ENCODE measurements around the gene STEAP2. TPM values are rescaled to one million over a fixed set of nuclear protein-coding genes. Genes with fewer than 3 reads are reported as not detected.
"Not testable (repeated sequence)": the region's sequence is repeated elsewhere in the genome, so short reads cannot be mapped to it uniquely, and the experiment has no call there.

Gene STEAP2
- 0.13 and 0.64 TPM in 2 replicates for total RNA-seq

GRCh38 chr7:90211391-90212148, at the start of gene STEAP2:
TSS of gene STEAP2 (plus strand) at chr7:90211740. CDS start at chr7:90225083, 13,343 bp downstream.
- peak; percentile 48 to 93 for DNase-seq (ENCODE audit: low read depth in 2 of 2)

DNA sequence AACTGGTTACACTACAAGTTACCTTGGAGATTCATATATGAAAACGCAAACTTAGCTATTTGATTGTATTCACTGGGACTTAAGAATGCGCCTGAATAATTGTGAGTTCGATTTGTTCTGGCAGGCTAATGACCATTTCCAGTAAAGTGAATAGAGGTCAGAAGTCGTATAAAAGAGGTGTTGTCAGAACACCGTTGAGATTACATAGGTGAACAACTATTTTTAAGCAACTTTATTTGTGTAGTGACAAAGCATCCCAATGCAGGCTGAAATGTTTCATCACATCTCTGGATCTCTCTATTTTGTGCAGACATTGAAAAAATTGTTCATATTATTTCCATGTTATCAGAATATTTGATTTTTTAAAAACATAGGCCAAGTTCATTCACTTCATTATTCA, 48.0 kb upstream of the STEAP2 start:
- DNase-seq (ENCODE audit: low read depth in 2 of 2), result no peak

DNA sequence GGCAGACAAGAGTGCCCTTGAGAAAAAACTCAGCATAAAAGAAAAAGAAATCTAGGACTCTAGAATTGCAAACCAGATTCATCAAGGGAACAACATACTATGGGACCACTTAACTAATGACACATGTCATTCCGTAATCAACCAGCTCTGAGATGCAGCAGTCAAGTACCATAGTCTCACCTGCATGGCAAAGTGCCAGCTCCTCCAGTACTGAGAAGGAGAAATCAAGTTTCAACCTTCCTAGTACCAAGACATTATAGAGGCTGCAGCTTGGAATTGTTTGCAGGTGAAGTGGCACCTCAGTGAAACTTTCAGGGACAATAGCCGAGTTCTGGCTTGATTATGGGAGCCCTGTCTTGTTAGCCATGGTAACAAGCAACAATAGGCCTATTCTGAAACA, 45.8 kb upstream of the STEAP2 start:
- DNase-seq (ENCODE audit: low read depth in 2 of 2), result no peak

DNA sequence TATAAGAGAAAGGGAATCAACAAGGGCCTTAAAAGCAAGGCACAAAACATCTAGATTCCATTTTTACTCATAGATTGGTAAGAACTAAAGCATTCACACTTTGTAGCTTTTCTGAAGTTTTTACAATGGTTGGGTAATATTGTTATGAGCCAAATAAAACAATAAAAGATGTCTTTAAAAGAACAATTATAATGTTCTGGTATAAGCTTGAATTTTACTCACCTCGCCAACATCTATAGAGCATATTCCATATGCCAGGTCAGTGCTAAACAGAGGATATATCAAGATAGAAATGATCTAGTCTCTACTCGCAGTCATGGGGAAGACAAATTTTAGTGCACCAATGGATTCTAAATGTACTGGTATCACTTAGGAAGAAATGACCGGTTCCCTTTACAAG, 45.4 kb upstream of the STEAP2 start:
- no peak for DNase-seq (ENCODE audit: low read depth in 2 of 2)

DNA sequence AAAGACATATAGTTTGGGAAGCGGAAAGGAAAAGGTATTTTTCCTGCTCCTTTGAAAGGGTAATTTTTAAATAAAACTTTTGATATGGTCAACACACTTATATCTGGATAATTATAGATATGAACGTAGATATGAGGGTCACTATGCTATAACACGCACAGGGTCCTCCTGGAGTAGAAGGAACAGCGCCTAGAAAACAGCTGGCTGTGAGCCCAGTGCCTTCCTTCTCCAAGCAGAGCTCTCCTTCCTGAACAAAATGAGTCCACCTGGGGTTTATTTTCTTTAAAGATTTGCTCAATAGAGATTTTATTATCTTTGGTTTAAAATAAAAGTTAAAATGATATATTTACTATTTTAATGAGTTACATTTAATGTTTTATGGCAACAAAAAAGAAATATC, 44.2 kb upstream of the STEAP2 start:
- peak in 1 of 2 donors; percentile 64 for DNase-seq (ENCODE audit: low read depth in 2 of 2)

GRCh38 chr7:90169891-90170290, 41.6 kb upstream of the STEAP2 start:
- DNase-seq (ENCODE audit: low read depth in 2 of 2), result no peak

DNA sequence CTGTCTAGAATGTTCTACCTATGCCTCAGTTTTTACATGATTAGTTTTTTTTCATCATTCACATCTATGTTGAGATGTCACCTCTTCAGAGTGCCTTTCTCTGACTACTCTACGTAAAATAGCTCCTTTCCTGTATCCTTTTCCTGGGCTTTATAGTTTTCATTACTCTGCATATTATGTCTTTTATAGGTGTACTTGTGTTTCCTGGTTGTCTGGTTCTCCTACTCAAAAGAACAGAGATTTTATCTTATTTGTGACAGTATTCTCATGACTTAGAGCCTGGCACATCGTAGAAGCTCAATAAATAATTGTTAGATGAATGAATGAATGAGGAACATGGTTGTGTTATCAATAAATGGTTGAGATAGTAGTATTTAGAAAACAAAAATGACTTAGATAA, 39.4 kb upstream of the STEAP2 start:
- no peak for DNase-seq (ENCODE audit: low read depth in 2 of 2)

GRCh38 chr7:90172624-90173023, 38.9 kb upstream of the STEAP2 start:
- no peak for DNase-seq (ENCODE audit: low read depth in 2 of 2)

DNA sequence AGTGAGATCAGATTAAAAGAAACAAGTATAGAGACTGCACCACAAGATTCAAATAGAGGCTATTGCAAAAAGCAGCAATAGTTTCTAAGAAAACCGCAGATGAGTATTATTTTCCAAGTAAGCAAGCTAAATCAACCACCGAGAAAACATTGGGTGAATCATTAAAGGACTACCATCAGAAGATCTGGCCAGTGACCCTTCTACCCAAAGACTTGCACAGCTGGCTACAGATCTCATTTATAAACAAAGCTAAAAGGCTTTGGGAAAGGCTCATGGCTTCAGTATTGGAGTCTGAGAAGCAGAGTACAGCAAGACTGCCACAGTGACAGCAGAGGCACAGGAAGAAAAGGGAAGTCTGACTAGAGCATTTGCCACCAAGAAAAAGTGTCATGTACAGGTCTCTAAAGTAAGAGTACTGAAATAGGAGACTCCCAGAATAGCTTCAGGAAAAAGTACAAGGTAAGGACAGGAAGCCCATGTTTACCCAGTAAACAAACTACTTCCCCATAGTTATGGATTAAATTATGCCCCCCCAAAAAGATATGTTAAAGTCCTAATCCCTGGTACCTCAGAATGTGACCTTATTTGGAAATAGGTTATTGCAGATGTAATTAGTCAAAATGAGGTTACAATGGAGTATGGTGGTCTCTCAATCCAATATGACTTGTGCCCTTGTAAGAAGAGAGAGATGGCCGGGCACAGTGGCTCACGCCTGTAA, 38.3 kb upstream of the STEAP2 start:
- peak in 1 of 2 donors; percentile 5 for DNase-seq (ENCODE audit: low read depth in 2 of 2)

- DNase-seq (ENCODE audit: low read depth in 2 of 2), result no peak
Measured at GRCh38 chr7:90175667-90176066, 35.9 kb upstream of the STEAP2 start.

DNA sequence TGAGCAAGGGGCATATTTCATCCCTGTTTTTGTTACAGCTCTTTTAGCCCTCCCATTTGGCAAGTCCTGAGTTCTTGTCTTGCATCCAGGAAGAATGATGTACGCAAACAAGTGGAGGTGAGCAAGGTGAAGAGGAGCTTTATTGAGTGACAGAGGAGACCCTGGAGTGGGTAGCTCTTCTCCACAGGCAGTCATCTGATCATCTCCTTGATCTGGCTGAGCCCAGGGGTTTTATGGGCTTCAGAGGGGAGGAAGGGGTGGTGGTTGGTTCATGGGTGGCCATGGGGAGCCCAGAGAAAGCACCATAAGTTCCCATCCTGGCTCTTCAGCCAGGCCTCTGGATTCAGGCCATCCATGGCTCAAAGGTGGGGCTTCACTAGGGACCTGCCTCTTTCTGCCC, 35.3 kb upstream of the STEAP2 start:
- DNase-seq (ENCODE audit: low read depth in 2 of 2), result no peak

DNA sequence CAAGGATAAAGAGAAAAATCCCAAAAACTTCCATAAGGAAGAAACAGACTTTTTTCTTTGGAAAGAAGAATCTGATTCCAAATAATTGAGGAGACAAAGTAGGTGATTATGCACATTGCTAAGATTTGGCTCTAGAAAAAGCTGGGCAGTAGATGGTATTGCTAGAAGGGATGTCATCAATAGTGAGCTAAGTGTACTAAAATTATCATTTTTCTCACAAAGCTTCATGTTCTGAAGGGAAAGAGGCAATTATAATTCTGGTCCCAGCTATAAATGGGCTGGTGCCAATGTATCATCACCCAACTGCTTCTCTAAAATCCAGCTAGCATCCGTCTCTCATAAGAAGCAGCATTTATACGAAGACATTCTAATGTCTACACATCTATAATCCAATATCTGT, 33.4 kb upstream of the STEAP2 start:
- DNase-seq (ENCODE audit: low read depth in 2 of 2), result no peak

GRCh38 chr7:90178679-90179278, 32.8 kb upstream of the STEAP2 start:
- peak; percentile 53 to 90 for DNase-seq (ENCODE audit: low read depth in 2 of 2)

DNA sequence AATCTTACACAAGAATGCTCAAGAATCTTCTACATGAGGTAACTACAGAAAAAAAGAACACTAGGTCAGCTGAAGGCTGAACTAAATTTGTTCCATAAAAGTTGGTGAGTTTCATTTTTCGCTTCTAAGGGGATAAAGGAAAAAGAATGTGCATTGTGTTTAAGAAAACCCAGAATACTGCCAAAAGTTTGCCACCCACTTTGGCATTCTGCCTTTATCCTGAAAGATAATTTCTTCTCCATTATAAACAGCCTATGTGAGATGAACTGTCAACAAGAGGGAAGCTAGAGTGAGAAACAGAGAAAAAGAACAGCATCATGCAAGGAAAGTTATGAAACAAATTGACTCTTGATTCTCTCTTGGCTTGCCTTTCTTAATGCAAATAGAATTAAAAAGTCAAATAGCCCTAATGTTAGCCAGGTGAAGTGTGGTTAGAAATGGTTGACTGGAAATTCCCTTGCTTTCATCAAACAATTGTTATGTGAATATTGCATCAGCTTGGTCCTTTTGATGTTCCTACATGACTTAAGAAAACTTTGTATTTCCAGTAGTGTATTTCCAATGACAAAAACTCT, 31.4 kb upstream of the STEAP2 start:
- peak in 1 of 2 donors; percentile 63 for DNase-seq (ENCODE audit: low read depth in 2 of 2)

GRCh38 chr7:90180649-90181048, 30.9 kb upstream of the STEAP2 start:
- peak in 1 of 2 donors; percentile 21 for DNase-seq (ENCODE audit: low read depth in 2 of 2)

- no peak for DNase-seq (ENCODE audit: low read depth in 2 of 2)
Measured at GRCh38 chr7:90181485-90181884, 30.1 kb upstream of the STEAP2 start.

- DNase-seq (ENCODE audit: low read depth in 2 of 2), result not testable (repeated sequence)
Measured at GRCh38 chr7:90186290-90186689, 25.2 kb upstream of the STEAP2 start.

DNA sequence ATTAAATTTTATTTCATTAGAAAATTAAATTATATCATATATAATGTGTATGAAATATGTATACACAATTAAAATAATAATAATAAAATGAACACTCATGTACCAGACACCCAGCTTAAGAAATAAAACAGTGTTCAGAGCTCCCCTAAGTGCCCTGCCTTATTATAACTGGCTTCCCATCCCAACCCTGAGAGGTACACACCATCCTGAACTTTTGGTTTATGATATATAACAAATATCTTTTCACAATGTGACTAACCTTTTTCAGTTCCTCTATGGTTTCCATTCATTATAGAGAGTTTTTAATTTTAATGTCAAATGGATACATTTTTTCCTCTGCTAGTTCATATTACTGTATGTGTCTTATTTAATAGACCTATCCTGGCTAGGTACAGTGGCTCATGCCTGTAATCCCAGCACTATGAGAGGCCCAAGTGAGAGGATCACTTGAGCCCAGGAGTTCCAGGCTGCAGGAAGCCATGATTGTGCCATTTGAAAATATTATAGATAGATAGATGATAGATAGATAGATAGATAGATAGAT, 24.0 kb upstream of the STEAP2 start:
- DNase-seq (ENCODE audit: low read depth in 2 of 2), result no peak

DNA sequence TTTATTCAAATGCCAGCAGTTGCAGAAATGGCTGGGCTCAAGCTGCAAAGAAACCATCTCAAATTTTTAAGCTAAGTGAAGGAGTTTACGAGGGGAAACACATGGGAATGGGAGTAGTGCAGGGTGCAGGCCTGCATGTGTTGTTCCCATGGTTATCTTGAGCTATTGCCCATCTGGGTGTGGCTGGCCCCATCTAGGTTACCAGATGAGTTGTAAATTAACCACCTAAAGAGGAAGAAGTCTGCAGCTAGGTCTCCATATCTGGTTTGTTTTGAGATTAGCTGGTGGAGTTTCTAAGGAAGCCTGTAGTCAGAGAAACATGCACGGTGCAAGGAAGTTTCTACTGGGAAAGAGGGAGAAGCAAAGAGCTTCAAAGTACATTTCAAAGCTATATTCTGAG, 23.3 kb upstream of the STEAP2 start:
- no peak for DNase-seq (ENCODE audit: low read depth in 2 of 2)

DNA sequence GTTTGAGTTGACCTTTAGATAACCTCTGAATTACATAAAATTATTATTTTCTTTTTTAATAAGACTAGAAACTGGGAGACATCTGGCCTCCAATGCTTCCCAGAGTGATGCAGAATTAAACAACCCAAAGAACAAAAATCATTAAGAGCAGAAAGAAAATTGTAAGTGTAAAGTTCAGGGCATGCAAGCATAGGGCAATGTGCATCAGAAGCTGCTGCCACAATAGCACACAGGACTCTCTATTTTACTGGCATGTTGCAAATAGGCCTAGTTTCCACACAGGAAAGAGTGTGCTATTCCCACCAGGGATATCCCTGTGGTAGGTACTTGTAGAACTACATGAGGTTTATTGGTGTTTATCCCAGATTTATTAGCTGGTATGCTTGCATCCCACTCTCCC, 20.5 kb upstream of the STEAP2 start:
- DNase-seq (ENCODE audit: low read depth in 2 of 2), result no peak

- DNase-seq (ENCODE audit: low read depth in 2 of 2), result no peak
Measured at GRCh38 chr7:90191648-90192047, 19.9 kb upstream of the STEAP2 start.
